Measurements from ENCODE around the gene CHRNA1. TPM values are rescaled to one million over a fixed set of nuclear protein-coding genes. Genes with fewer than 3 reads are reported as not detected.

CHRNA1 gene
- polyA plus RNA-seq, 1 donor from 2014 or later = not detected

DNA sequence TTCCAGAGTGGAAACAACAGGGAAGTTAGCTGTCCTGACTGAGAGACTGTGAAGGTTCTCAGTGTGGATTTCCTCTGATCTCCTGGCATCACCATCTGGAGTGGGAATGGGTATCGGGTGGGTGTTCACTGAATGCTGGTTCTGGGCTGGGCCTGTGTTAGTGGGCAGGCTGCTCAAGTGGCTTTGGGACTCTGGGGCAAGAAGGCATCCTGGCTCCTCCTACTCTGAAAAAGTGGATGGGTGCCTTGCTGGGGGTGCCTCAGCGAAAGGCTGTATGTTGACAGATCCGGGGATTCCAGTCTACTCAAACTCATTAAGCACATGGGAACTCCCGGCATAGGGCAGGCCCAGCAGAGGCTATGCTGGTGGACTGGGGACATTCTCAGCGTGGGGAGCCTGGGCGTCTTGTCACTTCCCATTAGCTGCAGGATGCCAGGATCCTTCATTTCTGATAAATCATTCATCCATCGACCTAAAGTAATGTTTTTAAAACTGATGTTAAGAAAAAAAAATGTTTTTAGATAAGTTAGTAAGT is 27.5 kb upstream of the CHRNA1 start:
- no peaks in the 10 kb centered on the region for H3K9me3 ChIP-seq (ENCODE audit: low read length)
- H3K9me2 ChIP-seq (ENCODE audit: insufficient read depth, low read length) = no peaks in the 10 kb centered on the region
- no peaks in the 10 kb centered on the region for H3K27me3 ChIP-seq (ENCODE audit: insufficient read depth, low read depth, low read length)
- H3F3A ChIP-seq (ENCODE audit: insufficient read depth, low read length, poor library complexity, severe bottlenecking) = no peaks in the 10 kb centered on the region
- TF ChIP-seq REST (IDR thresholded peaks at IDR 0.05; ENCODE audit: borderline replicate concordance) (no peak), SMC3 (conservative IDR thresholded peaks at IDR 0.05; ENCODE audit: poor library complexity) (no peak), POLR2AphosphoS5 (IDR thresholded peaks at IDR 0.05) (no peak), MXI1 (conservative IDR thresholded peaks at IDR 0.05; ENCODE audit: poor library complexity, severe bottlenecking) (no peak), EP300 (conservative IDR thresholded peaks at IDR 0.05; ENCODE audit: poor library complexity, severe bottlenecking) (no peak), TAF1 (IDR thresholded peaks at IDR 0.05; ENCODE audit: low read depth) (no peak), EZH2 (IDR thresholded peaks at IDR 0.05; ENCODE audit: borderline replicate concordance, insufficient read depth, low read length, poor library complexity, severe bottlenecking) (no peak), CTCF (IDR thresholded peaks at IDR 0.05; ENCODE audit: poor library complexity, severe bottlenecking) (no peak), RAD21 (conservative IDR thresholded peaks at IDR 0.05) (no peak)
- no peak overlapping the region for H3K4me3 ChIP-seq (ENCODE audit: low read length)
- no peak overlapping the region for H3K27ac ChIP-seq (ENCODE audit: low read length)
- H3K79me2 ChIP-seq (replicated peaks; ENCODE audit: insufficient read depth, low read length) = no peaks in the 10 kb centered on the region
- H3K4me2 ChIP-seq (ENCODE audit: low read length) = no peak overlapping the region
- no peak overlapping the region for H3K9ac ChIP-seq (ENCODE audit: low read length)
- no peaks in the 10 kb centered on the region for H4K20me1 ChIP-seq (ENCODE audit: insufficient read depth)
- no peak overlapping the region for H2AFZ ChIP-seq (ENCODE audit: low read depth, low read length)
- no peaks in the 10 kb centered on the region for H3K36me3 ChIP-seq (ENCODE audit: insufficient read depth, low read length)

DNA sequence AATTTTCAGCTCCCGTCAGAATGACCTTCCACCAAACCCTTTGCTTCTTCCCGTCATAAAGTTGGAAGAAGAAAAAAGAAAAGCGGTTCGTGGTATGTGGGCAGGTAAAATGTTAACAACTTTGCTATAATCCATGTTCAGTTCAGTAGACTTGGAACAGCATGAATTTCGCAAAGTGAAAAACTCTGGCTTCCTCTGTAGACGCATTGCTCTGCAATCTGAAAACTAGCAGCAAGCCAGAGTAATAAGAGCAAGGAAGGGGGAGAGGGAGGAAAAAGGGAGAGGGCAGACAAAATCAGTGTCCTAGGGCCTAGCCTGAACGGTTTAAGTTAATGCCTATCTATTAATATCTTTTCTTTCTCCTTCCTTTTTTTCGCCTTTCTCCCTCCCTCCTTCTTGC is 26.7 kb upstream of the CHRNA1 start:
- H3K4me2 ChIP-seq (ENCODE audit: low read length) = no peak overlapping the region
- no peaks in the 10 kb centered on the region for H3K9me2 ChIP-seq (ENCODE audit: insufficient read depth, low read length)
- no peaks in the 10 kb centered on the region for H3K36me3 ChIP-seq (ENCODE audit: insufficient read depth, low read length)
- no peaks in the 10 kb centered on the region for H3K9me3 ChIP-seq (ENCODE audit: low read length)
- no peaks in the 10 kb centered on the region for H3K27me3 ChIP-seq (ENCODE audit: insufficient read depth, low read depth, low read length)
- no peaks in the 10 kb centered on the region for H3K79me2 ChIP-seq (replicated peaks; ENCODE audit: insufficient read depth, low read length)
- H4K20me1 ChIP-seq (ENCODE audit: insufficient read depth) = no peaks in the 10 kb centered on the region
- no peak overlapping the region for H2AFZ ChIP-seq (ENCODE audit: low read depth, low read length)
- TF ChIP-seq EZH2 (IDR thresholded peaks at IDR 0.05; ENCODE audit: borderline replicate concordance, insufficient read depth, low read length, poor library complexity, severe bottlenecking) = no peak
- no peak for TF ChIP-seq REST (IDR thresholded peaks at IDR 0.05; ENCODE audit: borderline replicate concordance)
- TF ChIP-seq CTCF (IDR thresholded peaks at IDR 0.05; ENCODE audit: poor library complexity, severe bottlenecking) = no peak
- TF ChIP-seq MXI1 (conservative IDR thresholded peaks at IDR 0.05; ENCODE audit: poor library complexity, severe bottlenecking) = no peak
- TF ChIP-seq SMC3 (conservative IDR thresholded peaks at IDR 0.05; ENCODE audit: poor library complexity) = no peak
- no peak for TF ChIP-seq EP300 (conservative IDR thresholded peaks at IDR 0.05; ENCODE audit: poor library complexity, severe bottlenecking)
- TF ChIP-seq POLR2AphosphoS5 (IDR thresholded peaks at IDR 0.05) = no peak
- no peak for TF ChIP-seq RAD21 (conservative IDR thresholded peaks at IDR 0.05)
- TF ChIP-seq TAF1 (IDR thresholded peaks at IDR 0.05; ENCODE audit: low read depth) = no peak
- no peak overlapping the region for H3K27ac ChIP-seq (ENCODE audit: low read length)
- H3K4me3 ChIP-seq (ENCODE audit: low read length) = no peak overlapping the region
- no peak overlapping the region for H3K9ac ChIP-seq (ENCODE audit: low read length)
- no peaks in the 10 kb centered on the region for H3F3A ChIP-seq (ENCODE audit: insufficient read depth, low read length, poor library complexity, severe bottlenecking)

All from neural cell (in vitro differentiated cells).